Esophagus muscularis mucosa (tissue), 4 donors: ENCODE results near the gene CTDSPL. TPM values are rescaled to one million over a fixed set of nuclear protein-coding genes. Genes with fewer than 3 reads are reported as not detected.

Experiments
- DNase-seq: peaks from one replicate; pipeline ENCODE4 v3.0.0-alpha.2; 2017; ENCODE audit errors: extremely low spot score
- H3K27ac ChIP-seq, 4 donors: fragments of 200-600 bp; sonication (generic); replicated peaks in 1 of 4; 1 replicate in 3 of 4; 2 replicates in 1 of 4; pipeline ENCODE4 v1.5.1; 2016 to 2019; ENCODE audit warnings: mild to moderate bottlenecking in 1 of 4
- H3K27me3 ChIP-seq, 4 donors: fragments of 200-600 bp; sonication (generic); one replicate each; pipeline versions ENCODE4 v1.5.1 to v1.6.0; 2016 to 2019
- H3K36me3 ChIP-seq, 4 donors: fragments of 200-600 bp; sonication (generic); one replicate each; pipeline ENCODE4 v1.5.1; 2016 to 2019
- H3K4me1 ChIP-seq, 4 donors: fragments of 200-600 bp; sonication (generic); one replicate each; pipeline ENCODE4 v1.5.1; 2016 to 2019
- H3K4me3 ChIP-seq, 4 donors: fragments of 200-600 bp; sonication (generic); 1 replicate in 2 of 4; 2 replicates in 2 of 4; pipeline ENCODE4 v1.5.1; 2016 to 2019; ENCODE audit warnings: mild to moderate bottlenecking in 4 of 4, moderate library complexity in 1 of 4
- H3K9me3 ChIP-seq, 4 donors: fragments of 200-600 bp; sonication (generic); 1 replicate in 3 of 4; 2 replicates in 1 of 4; pipeline ENCODE4 v1.5.1; 2016 to 2019
- EP300 ChIP-seq: sonication (generic); formaldehyde crosslinking; IDR thresholded peaks from one replicate; pipeline ENCODE4 v1.6.1; 2017; ENCODE audit warnings: antibody characterized with exemption
- POLR2A ChIP-seq: fragments of 450-650 bp; IDR thresholded peaks from one replicate; pipeline ENCODE4 v1.6.1; 2017; ENCODE audit warnings: antibody characterized with exemption, moderate library complexity, mild to moderate bottlenecking, low read depth
- POLR2AphosphoS5 ChIP-seq, 2 donors: sonication (generic); formaldehyde crosslinking; IDR thresholded peaks; one replicate each; pipeline ENCODE4 v1.6.1; 2017; ENCODE audit warnings: antibody characterized with exemption in 2 of 2
- WGBS: methylation state at CpG from one replicate; pipeline ENCODE4 v1.1.5; 2018; 5-methylcytosine and 5-hydroxymethylcytosine counted together
- intact Hi-C: fragments of 100-400 bp; cut with DNase I; formaldehyde crosslinking; loops from one replicate; pipeline ENCODE4 v1.15.1; 2023
- total RNA-seq, 4 donors: library from RNA; depleted of rRNA; stranded (reverse); fragments of >200 nt; gene quantifications; one replicate each; pipeline versions ENCODE4 v1.1.0 to v1.2.1, GENCODE V29; 2016
- TF ChIP-seq, protein P1 (sequence below), 3 experiments: fragments of 200-600 bp in 2 of 3; fragments of 450-650 bp in 1 of 3; sonication (generic) in 2 of 3; IDR thresholded peaks; one replicate each; pipeline ENCODE4 v1.5.1; 2017 to 2019; ENCODE audit warnings: antibody characterized with exemption in 3 of 3, mild to moderate bottlenecking in 2 of 3, moderate library complexity in 1 of 3

Gene CTDSPL
- total RNA-seq, 4 donors from 2014 or later: 39.9 to 60.6 (median 54.6) TPM

GRCh38 chr3:37957539-37957936 is 95.9 kb downstream of the CTDSPL start:
- H3K4me1 ChIP-seq: peaks cover 27 to 62% (median 52%) of the 10 kb centered on the region in 4 donors
- WGBS: 79% methylated on average over 7 of the region's 7 CpGs
- intact Hi-C loops: no loop called here
- peaks cover 0 to 18% (median 4%) of the 10 kb centered on the region in 4 donors for H3K36me3 ChIP-seq
- H3K27me3 ChIP-seq: no peaks in the 10 kb centered on the region
- DNase-seq: no peak
- H3K27ac ChIP-seq: peak overlapping the region; percentile 57 to 72 (median 69)
- no peak for TF ChIP-seq POLR2AphosphoS5 (IDR thresholded peaks at IDR 0.05)
- TF ChIP-seq, protein P1, sequence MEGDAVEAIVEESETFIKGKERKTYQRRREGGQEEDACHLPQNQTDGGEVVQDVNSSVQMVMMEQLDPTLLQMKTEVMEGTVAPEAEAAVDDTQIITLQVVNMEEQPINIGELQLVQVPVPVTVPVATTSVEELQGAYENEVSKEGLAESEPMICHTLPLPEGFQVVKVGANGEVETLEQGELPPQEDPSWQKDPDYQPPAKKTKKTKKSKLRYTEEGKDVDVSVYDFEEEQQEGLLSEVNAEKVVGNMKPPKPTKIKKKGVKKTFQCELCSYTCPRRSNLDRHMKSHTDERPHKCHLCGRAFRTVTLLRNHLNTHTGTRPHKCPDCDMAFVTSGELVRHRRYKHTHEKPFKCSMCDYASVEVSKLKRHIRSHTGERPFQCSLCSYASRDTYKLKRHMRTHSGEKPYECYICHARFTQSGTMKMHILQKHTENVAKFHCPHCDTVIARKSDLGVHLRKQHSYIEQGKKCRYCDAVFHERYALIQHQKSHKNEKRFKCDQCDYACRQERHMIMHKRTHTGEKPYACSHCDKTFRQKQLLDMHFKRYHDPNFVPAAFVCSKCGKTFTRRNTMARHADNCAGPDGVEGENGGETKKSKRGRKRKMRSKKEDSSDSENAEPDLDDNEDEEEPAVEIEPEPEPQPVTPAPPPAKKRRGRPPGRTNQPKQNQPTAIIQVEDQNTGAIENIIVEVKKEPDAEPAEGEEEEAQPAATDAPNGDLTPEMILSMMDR (IDR thresholded peaks at IDR 0.05): no peak
- no peak for TF ChIP-seq EP300
- no peak for TF ChIP-seq POLR2A
- H3K4me3 ChIP-seq: no peak overlapping the region
- no peaks in the 10 kb centered on the region for H3K9me3 ChIP-seq

- no peak overlapping the region for H3K4me3 ChIP-seq
- H3K9me3 ChIP-seq: no peaks in the 10 kb centered on the region
- intact Hi-C loops: no loop called here
- DNase-seq: no peak
- WGBS: 73% methylated on average over 6 of the region's 6 CpGs
- peaks cover 0 to 8% (median 4%) of the 10 kb centered on the region in 4 donors for H3K36me3 ChIP-seq
- TF ChIP-seq POLR2AphosphoS5 (IDR thresholded peaks at IDR 0.05) (no peak), POLR2A (no peak), EP300 (no peak)
- TF ChIP-seq, protein P1 (IDR thresholded peaks at IDR 0.05): no peak
- peak overlapping the region in 1 of 4 donors; percentile 8 for H3K27ac ChIP-seq
- no peaks in the 10 kb centered on the region for H3K27me3 ChIP-seq
- H3K4me1 ChIP-seq: peaks cover 19 to 36% (median 34%) of the 10 kb centered on the region in 4 donors
Observed at GRCh38 chr3:37961622-37962431, 100.1 kb downstream of the CTDSPL start.

GRCh38 chr3:37963016-37963415 is 101.3 kb downstream of the CTDSPL start:
- TF ChIP-seq, protein P1 (IDR thresholded peaks at IDR 0.05): no peak
- TF ChIP-seq POLR2A (no peak), EP300 (no peak), POLR2AphosphoS5 (IDR thresholded peaks at IDR 0.05) (no peak)
- H3K27ac ChIP-seq: peak overlapping the region in 1 of 4 donors; percentile 20
- H3K4me1 ChIP-seq: peaks cover 18 to 32% (median 29%) of the 10 kb centered on the region in 4 donors
- 42% methylated on average over 5 of the region's 5 CpGs for WGBS
- H3K4me3 ChIP-seq: no peak overlapping the region
- H3K27me3 ChIP-seq: no peaks in the 10 kb centered on the region
- DNase-seq: no peak
- H3K36me3 ChIP-seq: peaks cover 0 to 8% (median 4%) of the 10 kb centered on the region in 4 donors
- no peaks in the 10 kb centered on the region for H3K9me3 ChIP-seq
- intact Hi-C loops: no loop called here

- H3K27me3 ChIP-seq: no peaks in the 10 kb centered on the region
- no peak for DNase-seq
- no peak overlapping the region for H3K4me3 ChIP-seq
- intact Hi-C loops: no loop called here
- H3K9me3 ChIP-seq: no peaks in the 10 kb centered on the region
- no peak for TF ChIP-seq POLR2A
- no peak overlapping the region for H3K27ac ChIP-seq
- peaks cover 0 to 10% (median 2%) of the 10 kb centered on the region in 4 donors for H3K36me3 ChIP-seq
- 87% methylated on average over 3 of the region's 3 CpGs for WGBS
- H3K4me1 ChIP-seq: peaks cover 24 to 37% (median 31%) of the 10 kb centered on the region in 4 donors
Observed at GRCh38 chr3:37963635-37964034, 102.0 kb downstream of the CTDSPL start.

- intact Hi-C loops: no loop called here
- Histone ChIP-seq H3K4me1 (peaks cover 29 to 42% (median 36%) of the 10 kb centered on the region in 4 donors), H3K27me3 (no peaks in the 10 kb centered on the region), H3K4me3 (no peak overlapping the region), H3K9me3 (no peaks in the 10 kb centered on the region), H3K36me3 (peaks cover 0 to 15% (median 4%) of the 10 kb centered on the region in 4 donors), H3K27ac (no peak overlapping the region)
- WGBS: 100% methylated on average over 3 of the region's 3 CpGs
- no peak for DNase-seq
- TF ChIP-seq, protein P1 (IDR thresholded peaks at IDR 0.05): no peak
- no peak for TF ChIP-seq EP300
- no peak for TF ChIP-seq POLR2A
Observed at GRCh38 chr3:37964146-37964545, 102.5 kb downstream of the CTDSPL start.
